OCI-LY7 (cell line): Measurements from ENCODE around the gene CEP72. TPM values are rescaled to one million over a fixed set of nuclear protein-coding genes. Genes with fewer than 3 reads are reported as not detected.

Experiments
- BruUV-seq: library from RNA; stranded (reverse); fragments of 400-500 nt; replicated peaks from 2 replicates; lab custom pipeline; 2021; lab: Mats Ljungman, UMichigan
- CTCF ChIA-PET: fragments of 300-600 bp; sonication (Branson Sonifier 250); formaldehyde crosslinking; loops from one replicate; lab custom pipeline; 2022; ENCODE audit warnings: antibody characterized with exemption; ENCODE audit not compliant: unreplicated experiment; lab: Charles Lee
- POLR2A ChIA-PET: fragments of 300-600 bp; sonication (Branson Sonifier 250); formaldehyde crosslinking; loops from one replicate; lab custom pipeline; 2022; ENCODE audit warnings: antibody characterized with exemption; lab: Charles Lee
- DNase-seq: peaks from one replicate; pipeline ENCODE4 v3.0.0-alpha.2; 2015; ENCODE audit warnings: low spot score
- H2AFZ ChIP-seq: fragments of 200-600 bp; sonication (generic), shearing (Covaris generic); 2 replicates; pipeline ENCODE4 v1.6.1; 2014; ENCODE audit warnings: mild to moderate bottlenecking, antibody characterized with exemption, low read length, moderate library complexity
- H3K27ac ChIP-seq: fragments of 200-600 bp; sonication (generic); 2 replicates; pipeline ENCODE4 v1.5.1; 2014; ENCODE audit warnings: mixed run types, low read depth, mild to moderate bottlenecking, moderate library complexity, low read length, inconsistent platforms; ENCODE audit not compliant: poor library complexity, severe bottlenecking
- H3K36me3 ChIP-seq: fragments of 200-600 bp; sonication (generic); 2 replicates; pipeline ENCODE4 v1.6.1; 2014; ENCODE audit warnings: mild to moderate bottlenecking, antibody characterized with exemption, low read length, moderate library complexity, mixed read lengths; ENCODE audit not compliant: insufficient read depth
- H3K4me1 ChIP-seq: fragments of 200-600 bp; sonication (generic); 2 replicates; pipeline ENCODE4 v1.5.1; 2014; ENCODE audit warnings: mild to moderate bottlenecking, low read length; ENCODE audit not compliant: insufficient read depth, poor library complexity, severe bottlenecking
- H3K4me2 ChIP-seq: fragments of 200-600 bp; sonication (generic); 2 replicates; pipeline ENCODE4 v1.6.1; 2014; ENCODE audit warnings: mild to moderate bottlenecking, low read length
- H3K4me3 ChIP-seq: fragments of 200-600 bp; sonication (generic); 2 replicates; pipeline ENCODE4 v1.5.1; 2014; ENCODE audit warnings: mild to moderate bottlenecking, low read depth, low read length; ENCODE audit not compliant: poor library complexity, severe bottlenecking
- H3K79me2 ChIP-seq: fragments of 200-600 bp; sonication (generic); 2 replicates; pipeline ENCODE4 v1.6.1; 2016; ENCODE audit warnings: low read depth, mild to moderate bottlenecking, low read length, moderate library complexity, mixed read lengths; ENCODE audit not compliant: insufficient read depth
- H3K9me2 ChIP-seq: fragments of 200-600 bp; sonication (generic); 2 replicates; pipeline ENCODE4 v1.6.1; 2016; ENCODE audit warnings: mild to moderate bottlenecking, low read length, mixed read lengths; ENCODE audit not compliant: insufficient read depth
- H3K9me3 ChIP-seq: fragments of 200-600 bp; sonication (generic); 2 replicates; pipeline ENCODE4 v1.6.1; 2014; ENCODE audit warnings: mild to moderate bottlenecking, mixed run types, low read length, mixed read lengths
- H4K20me1 ChIP-seq: fragments of 200-600 bp; sonication (generic); 2 replicates; pipeline ENCODE4 v1.6.1; 2014; ENCODE audit warnings: mild to moderate bottlenecking, antibody characterized with exemption, low read length, moderate library complexity, mixed read lengths; ENCODE audit not compliant: insufficient read depth
- EZH2phosphoT487 ChIP-seq: fragments of 200-600 bp; sonication (generic); IDR thresholded peaks from 2 replicates; pipeline ENCODE4 v1.6.1; 2018; ENCODE audit warnings: low read depth, borderline replicate concordance, mild to moderate bottlenecking, mixed run types, antibody characterized with exemption, low read length, moderate library complexity, mixed read lengths
- intact Hi-C: fragments of 100-400 bp; cut with micrococcal nuclease; formaldehyde crosslinking; loops from one replicate; pipeline ENCODE4 v1.10.0; 2022; ENCODE audit not compliant: unreplicated experiment
- total RNA-seq, 2 experiments: library from RNA; depleted of rRNA in 1 of 2; stranded (reverse); fragments of >200 nt in 1 of 2; shearing (Covaris generic) in 1 of 2; gene quantifications; 2 replicates each; pipeline ENCODE4 v1.2.3, GENCODE V29; 2014 to 2022
- TF ChIP-seq, protein P1 (sequence below): fragments of 200-600 bp; sonication (generic); conservative IDR thresholded peaks from 2 replicates; pipeline ENCODE4 v1.5.1; 2014; ENCODE audit warnings: mild to moderate bottlenecking, antibody characterized with exemption, low read length, moderate library complexity, mixed read lengths

Gene CEP72
- total RNA-seq, 2 experiments from 2014 or later: 26.9 to 42.7 TPM

DNA sequence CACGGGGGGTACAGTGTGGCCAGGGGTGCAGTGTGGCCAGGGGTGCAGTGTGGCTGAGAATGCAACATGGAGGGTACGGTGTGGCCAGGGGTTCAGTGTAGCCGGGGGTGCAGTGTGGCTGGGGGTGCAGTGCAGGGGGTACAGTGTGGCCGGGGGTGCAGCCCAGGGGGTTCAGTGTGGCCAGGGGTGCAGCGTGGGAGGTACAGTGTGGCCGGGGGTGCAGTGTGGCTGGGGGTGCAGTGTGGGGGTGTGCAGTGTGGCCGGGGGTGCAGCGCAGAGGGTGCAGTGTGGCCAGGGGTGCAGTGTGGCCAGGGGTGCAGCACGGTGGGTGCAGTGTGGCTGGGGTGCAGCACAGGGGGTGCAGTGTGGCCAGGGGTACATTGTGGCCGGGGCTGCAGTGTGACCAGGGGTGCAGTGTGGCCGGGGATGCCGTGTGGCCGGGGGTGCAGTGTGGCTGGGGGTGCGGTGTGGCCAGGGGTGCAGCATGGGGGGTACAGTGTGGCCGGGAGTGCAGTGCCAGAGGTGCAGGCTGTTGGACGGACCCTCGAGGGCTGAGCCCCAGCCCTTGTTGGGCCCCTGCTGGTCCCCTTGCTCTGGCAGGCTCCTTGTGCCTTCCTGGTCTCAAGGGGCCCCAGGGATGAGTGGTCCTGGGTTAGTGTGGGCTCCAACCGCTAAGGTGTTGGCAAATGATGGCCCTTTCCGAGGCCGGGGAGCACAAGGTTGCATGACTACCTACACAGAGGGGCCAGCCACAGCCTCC, 63.2 kb downstream of the CEP72 start:
- Histone ChIP-seq H3K4me3 (no peak overlapping the region), H3K79me2 (no peaks in the 10 kb centered on the region), H3K9me3 (no peaks in the 10 kb centered on the region), H4K20me1 (no peaks in the 10 kb centered on the region), H3K9me2 (no peaks in the 10 kb centered on the region), H2AFZ (no peak overlapping the region), H3K4me1 (no peaks in the 10 kb centered on the region), H3K4me2 (no peak overlapping the region), H3K27ac (no peak overlapping the region), H3K36me3 (no peaks in the 10 kb centered on the region)
- no TSS peak for BruUV-seq
- ChIA-PET POLR2A (no interaction called here), CTCF (interaction anchor here (0.5 kb wide), 1 partner anchor 454 kb away, joined by 4 read pairs; no protein-coding TSS in a partner anchor)
- DNase-seq: no peak
- intact Hi-C loops: no loop called here
- TF ChIP-seq EZH2phosphoT487: no peak
- TF ChIP-seq, protein P1, sequence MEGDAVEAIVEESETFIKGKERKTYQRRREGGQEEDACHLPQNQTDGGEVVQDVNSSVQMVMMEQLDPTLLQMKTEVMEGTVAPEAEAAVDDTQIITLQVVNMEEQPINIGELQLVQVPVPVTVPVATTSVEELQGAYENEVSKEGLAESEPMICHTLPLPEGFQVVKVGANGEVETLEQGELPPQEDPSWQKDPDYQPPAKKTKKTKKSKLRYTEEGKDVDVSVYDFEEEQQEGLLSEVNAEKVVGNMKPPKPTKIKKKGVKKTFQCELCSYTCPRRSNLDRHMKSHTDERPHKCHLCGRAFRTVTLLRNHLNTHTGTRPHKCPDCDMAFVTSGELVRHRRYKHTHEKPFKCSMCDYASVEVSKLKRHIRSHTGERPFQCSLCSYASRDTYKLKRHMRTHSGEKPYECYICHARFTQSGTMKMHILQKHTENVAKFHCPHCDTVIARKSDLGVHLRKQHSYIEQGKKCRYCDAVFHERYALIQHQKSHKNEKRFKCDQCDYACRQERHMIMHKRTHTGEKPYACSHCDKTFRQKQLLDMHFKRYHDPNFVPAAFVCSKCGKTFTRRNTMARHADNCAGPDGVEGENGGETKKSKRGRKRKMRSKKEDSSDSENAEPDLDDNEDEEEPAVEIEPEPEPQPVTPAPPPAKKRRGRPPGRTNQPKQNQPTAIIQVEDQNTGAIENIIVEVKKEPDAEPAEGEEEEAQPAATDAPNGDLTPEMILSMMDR: no peak

DNA sequence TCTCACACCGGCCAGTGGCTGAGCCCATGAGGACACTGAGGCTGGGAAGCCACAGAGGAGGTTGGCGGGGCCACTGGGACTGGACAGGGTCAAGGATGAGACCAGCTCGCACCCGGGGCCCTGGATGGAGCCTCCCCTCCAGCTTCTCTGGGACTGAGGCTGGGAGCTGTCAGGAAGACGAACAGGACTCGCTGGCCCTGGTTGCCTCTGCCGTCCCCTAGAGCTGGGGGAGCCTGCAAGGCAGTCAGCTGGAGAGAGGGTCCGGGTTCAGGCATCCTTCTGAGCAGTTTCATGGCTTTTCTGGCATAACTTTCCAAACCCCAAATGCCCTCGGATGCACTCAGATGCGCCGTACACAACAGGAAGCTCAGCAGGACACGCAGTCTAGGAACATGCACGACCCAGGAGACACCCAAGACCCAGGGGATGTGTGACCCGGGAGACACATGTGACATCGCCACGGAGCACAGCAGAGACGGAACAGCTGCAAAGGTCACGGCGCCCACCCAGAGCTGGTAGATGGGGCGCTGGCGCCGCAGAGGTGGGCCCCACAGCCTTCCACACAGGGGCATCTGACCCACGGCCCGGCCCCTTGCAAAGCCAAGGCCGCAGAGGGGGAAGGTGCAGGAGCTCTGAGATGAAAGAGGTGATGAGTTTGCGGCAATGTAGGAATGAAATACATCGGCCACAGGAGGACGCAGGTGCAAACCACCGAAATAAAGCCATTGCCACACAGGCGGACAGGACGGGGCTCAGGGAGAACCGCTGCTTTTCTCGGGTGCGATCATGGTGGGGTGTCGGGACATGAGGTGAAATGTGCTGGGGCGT, 63.9 kb downstream of the CEP72 start:
- no peak for DNase-seq
- TF ChIP-seq, protein P1: no peak
- no peak for TF ChIP-seq EZH2phosphoT487
- intact Hi-C loops: no loop called here

More for the DNA sequence above, 63.9 kb downstream of the CEP72 start:
- H3K27ac ChIP-seq: no peak overlapping the region
- H3K36me3 ChIP-seq: no peaks in the 10 kb centered on the region
- no TSS peak for BruUV-seq
- H3K4me1 ChIP-seq: no peaks in the 10 kb centered on the region
- ChIA-PET POLR2A (no interaction called here), CTCF (no interaction called here)
- no peak overlapping the region for H3K4me3 ChIP-seq
- no peaks in the 10 kb centered on the region for H3K79me2 ChIP-seq
- H4K20me1 ChIP-seq: no peaks in the 10 kb centered on the region
- H3K9me2 ChIP-seq: no peaks in the 10 kb centered on the region
- H3K9me3 ChIP-seq: no peaks in the 10 kb centered on the region
- no peak overlapping the region for H3K4me2 ChIP-seq
- H2AFZ ChIP-seq: no peak overlapping the region
